Astrocyte (in vitro differentiated cells and primary cell): ENCODE measurements around the gene CD82. TPM values are rescaled to one million over a fixed set of nuclear protein-coding genes. Genes with fewer than 3 reads are reported as not detected.

ENCODE experiments used
- DNase-seq: peaks from one replicate; pipeline ENCODE4 v3.0.0-alpha.2; 2010; ENCODE audit warnings: low read depth
- FAIRE-seq: peaks from 2 replicates; lab custom pipeline; 2011; peaks lifted over from hg19 to GRCh38; lab: Jason Lieb, UNC
- H2AFZ ChIP-seq: 2 replicates; pipeline ENCODE4 v1.6.0; 2012; ENCODE audit warnings: low read depth, low read length, inconsistent platforms
- H3K27ac ChIP-seq: 2 replicates; pipeline ENCODE4 v1.5.1; 2011; ENCODE audit warnings: low read depth, low read length, inconsistent platforms
- H3K27me3 ChIP-seq: 2 replicates; pipeline ENCODE4 v1.6.0; 2011; ENCODE audit warnings: low read length, inconsistent platforms; ENCODE audit not compliant: insufficient read depth
- H3K36me3 ChIP-seq: 2 replicates; pipeline ENCODE4 v1.5.1; 2011; ENCODE audit warnings: low read length, inconsistent platforms; ENCODE audit not compliant: insufficient read depth
- H3K4me1 ChIP-seq: 2 replicates; pipeline ENCODE4 v1.5.1; 2011; ENCODE audit warnings: low read length, inconsistent platforms; ENCODE audit not compliant: insufficient read depth
- H3K4me2 ChIP-seq: 2 replicates; pipeline ENCODE4 v1.6.0; 2012; ENCODE audit warnings: low read length, inconsistent platforms
- H3K4me3 ChIP-seq: 2 replicates; pipeline ENCODE4 v1.5.1; 2011; ENCODE audit warnings: low read depth, mild to moderate bottlenecking, low read length, inconsistent platforms; ENCODE audit not compliant: insufficient read depth
- H3K79me2 ChIP-seq: 2 replicates; pipeline ENCODE4 v1.6.0; 2012; ENCODE audit warnings: mild to moderate bottlenecking, low read length, inconsistent platforms; ENCODE audit not compliant: insufficient read depth
- H3K9ac ChIP-seq: 2 replicates; pipeline ENCODE4 v1.6.0; 2012; ENCODE audit warnings: mild to moderate bottlenecking, low read length, inconsistent platforms
- H3K9me3 ChIP-seq: 2 replicates; pipeline ENCODE4 v1.5.1; 2012; ENCODE audit warnings: low read depth, mild to moderate bottlenecking, low read length, inconsistent platforms; ENCODE audit not compliant: insufficient read depth
- H4K20me1 ChIP-seq: 2 replicates; pipeline ENCODE4 v1.6.0; 2012; ENCODE audit warnings: low read length, inconsistent platforms; ENCODE audit not compliant: insufficient read depth
- H3K27ac Mint-ChIP-seq: one replicate; pipeline ENCODE4 v1.8.0; 2021; ENCODE audit warnings: mild to moderate bottlenecking, mixed read lengths; ENCODE audit not compliant: unreplicated experiment
- H3K27me3 Mint-ChIP-seq: one replicate; pipeline ENCODE4 v1.8.0; 2021; ENCODE audit warnings: low read depth, mixed read lengths; ENCODE audit not compliant: unreplicated experiment
- H3K36me3 Mint-ChIP-seq: one replicate; pipeline ENCODE4 v1.8.0; 2021; ENCODE audit warnings: low read depth, mixed read lengths; ENCODE audit not compliant: unreplicated experiment
- H3K4me1 Mint-ChIP-seq: one replicate; pipeline ENCODE4 v1.8.0; 2021; ENCODE audit warnings: low read depth, mixed read lengths; ENCODE audit not compliant: unreplicated experiment
- H3K4me3 Mint-ChIP-seq: one replicate; pipeline ENCODE4 v1.8.0; 2021; ENCODE audit warnings: mild to moderate bottlenecking, moderate library complexity, mixed read lengths; ENCODE audit not compliant: unreplicated experiment
- H3K9me3 Mint-ChIP-seq: one replicate; pipeline ENCODE4 v1.8.0; 2021; ENCODE audit warnings: mild to moderate bottlenecking, mixed read lengths; ENCODE audit not compliant: unreplicated experiment
- EZH2 ChIP-seq: IDR thresholded peaks from 2 replicates; pipeline ENCODE4 v1.6.1; 2012; ENCODE audit warnings: mild to moderate bottlenecking, low read length, inconsistent platforms; ENCODE audit not compliant: insufficient read depth
- total RNA-seq: library from RNA; stranded (reverse); gene quantifications from 2 replicates; pipeline ENCODE4 v1.2.1, GENCODE V29; 2021
- TF ChIP-seq, protein P1 (sequence below): IDR thresholded peaks from 2 replicates; pipeline ENCODE4 v1.5.1; 2011; ENCODE audit warnings: low read depth, mild to moderate bottlenecking, inconsistent platforms, low read length, moderate library complexity; ENCODE audit not compliant: insufficient read depth

The CD82 gene
- total RNA-seq, 1 donor from 2014 or later = 74.5 TPM

DNA sequence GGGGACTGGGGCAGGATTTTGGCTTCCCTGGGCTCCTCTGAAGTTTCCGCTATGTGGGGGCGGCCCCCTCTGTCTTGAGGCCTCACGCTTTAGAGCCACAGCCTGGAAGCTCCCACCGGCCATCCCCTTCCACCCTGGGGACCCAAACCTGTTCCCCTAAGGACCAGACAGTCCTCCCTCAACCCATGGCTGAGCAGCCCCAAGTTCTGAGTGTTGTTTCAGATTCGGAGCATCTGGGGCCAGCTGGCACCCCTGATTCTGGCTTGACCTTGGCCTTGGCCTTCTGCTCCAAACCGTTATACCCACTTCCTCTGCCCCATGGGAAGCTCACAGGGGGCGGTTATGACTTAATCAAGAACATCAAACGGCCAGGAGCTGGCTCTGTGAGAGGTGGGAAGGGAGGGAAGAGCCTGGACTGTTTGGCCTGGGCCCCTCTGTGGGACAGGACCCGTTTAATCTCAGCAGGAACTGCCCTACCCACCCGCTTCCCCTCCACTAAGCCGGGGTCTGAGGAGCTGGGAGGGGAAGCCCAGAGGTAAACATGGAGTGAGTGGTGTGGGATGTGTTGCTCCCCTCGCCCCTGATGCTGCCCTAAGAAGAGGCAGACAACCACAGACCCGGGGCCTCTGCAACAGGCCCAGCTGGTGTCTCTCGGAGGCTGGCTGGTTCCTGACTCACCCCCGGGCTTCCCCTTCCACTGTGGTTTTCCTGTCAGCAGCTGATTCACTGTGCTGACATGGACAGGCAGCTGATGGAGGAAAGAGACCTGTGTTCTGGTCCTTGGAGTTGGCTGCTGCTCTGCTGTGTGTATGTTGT, 3.4 kb downstream of the CD82 start:
- Histone ChIP-seq H3K36me3 (no peaks in the 10 kb centered on the region), H3K4me3 (no peak overlapping the region), H3K4me2 (peak overlapping the region; percentile 73), H4K20me1 (no peaks in the 10 kb centered on the region), H3K9ac (peak overlapping the region; percentile 77), H3K27ac (peak overlapping the region; percentile 84), H2AFZ (no peak overlapping the region), H3K4me1 (peaks cover 62% of the 10 kb centered on the region), H3K79me2 (no peaks in the 10 kb centered on the region), H3K9me3 (no peaks in the 10 kb centered on the region), H3K27me3 (no peaks in the 10 kb centered on the region)
- TF ChIP-seq EZH2 = no peak
- TF ChIP-seq, protein P1, sequence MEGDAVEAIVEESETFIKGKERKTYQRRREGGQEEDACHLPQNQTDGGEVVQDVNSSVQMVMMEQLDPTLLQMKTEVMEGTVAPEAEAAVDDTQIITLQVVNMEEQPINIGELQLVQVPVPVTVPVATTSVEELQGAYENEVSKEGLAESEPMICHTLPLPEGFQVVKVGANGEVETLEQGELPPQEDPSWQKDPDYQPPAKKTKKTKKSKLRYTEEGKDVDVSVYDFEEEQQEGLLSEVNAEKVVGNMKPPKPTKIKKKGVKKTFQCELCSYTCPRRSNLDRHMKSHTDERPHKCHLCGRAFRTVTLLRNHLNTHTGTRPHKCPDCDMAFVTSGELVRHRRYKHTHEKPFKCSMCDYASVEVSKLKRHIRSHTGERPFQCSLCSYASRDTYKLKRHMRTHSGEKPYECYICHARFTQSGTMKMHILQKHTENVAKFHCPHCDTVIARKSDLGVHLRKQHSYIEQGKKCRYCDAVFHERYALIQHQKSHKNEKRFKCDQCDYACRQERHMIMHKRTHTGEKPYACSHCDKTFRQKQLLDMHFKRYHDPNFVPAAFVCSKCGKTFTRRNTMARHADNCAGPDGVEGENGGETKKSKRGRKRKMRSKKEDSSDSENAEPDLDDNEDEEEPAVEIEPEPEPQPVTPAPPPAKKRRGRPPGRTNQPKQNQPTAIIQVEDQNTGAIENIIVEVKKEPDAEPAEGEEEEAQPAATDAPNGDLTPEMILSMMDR = no peak
- H3K4me3 Mint-ChIP-seq = peak overlapping the region; percentile 67
- no peaks in the 10 kb centered on the region for H3K9me3 Mint-ChIP-seq
- no peaks in the 10 kb centered on the region for H3K27me3 Mint-ChIP-seq
- H3K4me1 Mint-ChIP-seq = peaks cover 65% of the 10 kb centered on the region
- FAIRE-seq (peak; percentile 96), DNase-seq (peak; percentile 95)
- H3K27ac Mint-ChIP-seq = peak overlapping the region; percentile 89
- H3K36me3 Mint-ChIP-seq = peaks cover 10% of the 10 kb centered on the region

GRCh38 chr11:44570411-44571155, 5.1 kb downstream of the CD82 start:
- Mint-ChIP-seq H3K27me3 (no peaks in the 10 kb centered on the region), H3K9me3 (no peaks in the 10 kb centered on the region), H3K4me3 (peak overlapping the region; percentile 27), H3K4me1 (peaks cover 71% of the 10 kb centered on the region), H3K27ac (peak overlapping the region; percentile 89), H3K36me3 (peaks cover 10% of the 10 kb centered on the region)
- Histone ChIP-seq H3K27me3 (no peaks in the 10 kb centered on the region), H3K36me3 (no peaks in the 10 kb centered on the region), H3K4me1 (peaks cover 68% of the 10 kb centered on the region), H4K20me1 (peaks cover 3% of the 10 kb centered on the region), H3K9ac (no peak overlapping the region), H3K4me3 (no peak overlapping the region), H3K4me2 (no peak overlapping the region), H3K9me3 (no peaks in the 10 kb centered on the region), H3K79me2 (no peaks in the 10 kb centered on the region), H2AFZ (no peak overlapping the region), H3K27ac (no peak overlapping the region)
- no peak for DNase-seq
- FAIRE-seq = no peak
- TF ChIP-seq EZH2 = no peak
- TF ChIP-seq, protein P1 = no peak
